PC-3 (cell line): ENCODE data around the gene ANG. TPM values are rescaled to one million over a fixed set of nuclear protein-coding genes. Genes with fewer than 3 reads are reported as not detected.
A peak's percentile ranks its signal among the peaks of the same experiment; 100 is the strongest.

ENCODE experiments used
- ATAC-seq: fragments of 200-7000 bp; cut with Tn5 transposase; 2 replicates; pipeline ENCODE4 v1.9.1; 2020; ENCODE audit warnings: mild to moderate bottlenecking, moderate library complexity
- BruUV-seq: library from RNA; stranded (reverse); fragments of 400-500 nt; replicated peaks from 2 replicates; lab custom pipeline; 2021; lab: Mats Ljungman, UMichigan
- CTCF ChIA-PET: fragments of 300-600 bp; sonication (Branson Sonifier 250); formaldehyde crosslinking; loops from one replicate; lab custom pipeline; 2022; ENCODE audit warnings: antibody characterized with exemption; lab: Charles Lee
- POLR2A ChIA-PET: fragments of 300-600 bp; sonication (Branson Sonifier 250); formaldehyde crosslinking; loops from one replicate; lab custom pipeline; 2022; ENCODE audit warnings: antibody characterized with exemption; ENCODE audit not compliant: unreplicated experiment; lab: Charles Lee
- DNase-seq: peaks from one replicate; pipeline ENCODE4 v3.0.0-alpha.2; 2015
- H2AFZ ChIP-seq: fragments of 300-600 bp; sonication (generic); 2 replicates; pipeline ENCODE4 v1.6.0; 2016; ENCODE audit warnings: antibody characterized with exemption, low read length
- H3F3A ChIP-seq: fragments of 300-600 bp; sonication (generic); one replicate; pipeline ENCODE4 v1.6.0; 2017; ENCODE audit warnings: antibody characterized with exemption, low read length, control low read depth, mild to moderate bottlenecking; ENCODE audit not compliant: unreplicated experiment
- H3K27ac ChIP-seq: fragments of 300-600 bp; sonication (generic); 2 replicates; pipeline ENCODE4 v1.5.1; 2016; ENCODE audit warnings: mild to moderate bottlenecking, low read length
- H3K27me3 ChIP-seq: fragments of 300-600 bp; sonication (generic); 2 replicates; pipeline ENCODE4 v1.6.1; 2016; ENCODE audit warnings: low read length, mixed read lengths
- H3K36me3 ChIP-seq: fragments of 300-600 bp; sonication (generic); 2 replicates; pipeline ENCODE4 v1.6.1; 2016; ENCODE audit warnings: low read depth, mixed run types, low read length, mixed read lengths
- H3K4me1 ChIP-seq: fragments of 300-600 bp; sonication (generic); 2 replicates; pipeline ENCODE4 v1.5.1; 2016; ENCODE audit warnings: low read length; ENCODE audit not compliant: insufficient read depth
- H3K4me2 ChIP-seq: fragments of 300-600 bp; sonication (generic); 2 replicates; pipeline ENCODE4 v1.6.0; 2016; ENCODE audit warnings: low read length
- H3K4me3 ChIP-seq: fragments of 300-600 bp; sonication (generic); 2 replicates; pipeline ENCODE4 v1.5.1; 2016; ENCODE audit warnings: mild to moderate bottlenecking, low read length, mixed read lengths
- H3K79me2 ChIP-seq: fragments of 300-600 bp; sonication (generic); 2 replicates; pipeline ENCODE4 v1.6.1; 2017; ENCODE audit warnings: low read length, mixed read lengths
- H3K9ac ChIP-seq: fragments of 300-600 bp; sonication (generic); 2 replicates; pipeline ENCODE4 v1.6.0; 2016; ENCODE audit warnings: mild to moderate bottlenecking, low read length
- H3K9me2 ChIP-seq: fragments of 300-600 bp; sonication (generic); replicated peaks from 2 replicates; pipeline ENCODE4 v1.6.1; 2016; ENCODE audit warnings: mixed run types, low read length, mixed read lengths
- H3K9me3 ChIP-seq: fragments of 300-600 bp; sonication (generic); 2 replicates; pipeline ENCODE4 v1.6.1; 2016; ENCODE audit warnings: low read length, mixed read lengths
- H4K20me1 ChIP-seq: fragments of 300-600 bp; sonication (generic); 2 replicates; pipeline ENCODE4 v1.6.1; 2016; ENCODE audit warnings: low read length, mixed read lengths
- CTCF ChIP-seq: fragments of 300-600 bp; sonication (generic); conservative IDR thresholded peaks from 2 replicates; pipeline ENCODE4 v1.5.1; 2017; ENCODE audit warnings: antibody characterized with exemption, low read depth, mild to moderate bottlenecking, low read length
- EZH2 ChIP-seq: fragments of 300-600 bp; sonication (generic); IDR thresholded peaks from one replicate; pipeline ENCODE4 v1.6.1; 2017; ENCODE audit warnings: antibody characterized with exemption, mild to moderate bottlenecking, low read length; ENCODE audit not compliant: unreplicated experiment
- EZH2phosphoT487 ChIP-seq: fragments of 300-600 bp; sonication (generic); IDR thresholded peaks from 2 replicates; pipeline ENCODE4 v1.6.1; 2018; ENCODE audit warnings: mild to moderate bottlenecking, antibody characterized with exemption, low read length, borderline replicate concordance
- intact Hi-C: fragments of 100-400 bp; cut with micrococcal nuclease; formaldehyde crosslinking; loops from 2 replicates; pipeline ENCODE4 v1.9.0; 2023
- total RNA-seq: library from RNA; depleted of rRNA; stranded (reverse); fragments of >200 nt; gene quantifications from 2 replicates; pipeline ENCODE4 v1.2.3, GENCODE V29; 2014

Gene ANG
- total RNA-seq, 1 experiment from 2014 or later: 4.8 TPM

GRCh38 chr14:20692116-20692751 lies 3.7 kb downstream of the ANG start:
- ATAC-seq (no peak), DNase-seq (no peak)
- Histone ChIP-seq H3K9ac (no peak overlapping the region), H3K4me2 (no peak overlapping the region), H4K20me1 (no peaks in the 10 kb centered on the region), H3K79me2 (no peaks in the 10 kb centered on the region), H2AFZ (no peak overlapping the region), H3K27ac (no peak overlapping the region), H3K9me2 (no peaks in the 10 kb centered on the region), H3K4me1 (peaks cover 3% of the 10 kb centered on the region), H3K4me3 (no peak overlapping the region), H3F3A (no peaks in the 10 kb centered on the region), H3K27me3 (no peaks in the 10 kb centered on the region), H3K9me3 (no peaks in the 10 kb centered on the region), H3K36me3 (no peaks in the 10 kb centered on the region)
- ChIA-PET POLR2A (no interaction called here), CTCF (no interaction called here)
- TF ChIP-seq CTCF (no peak), EZH2 (no peak), EZH2phosphoT487 (no peak)
- intact Hi-C loops: no loop called here
- no TSS peak for BruUV-seq

GRCh38 chr14:20696764-20697163 lies 8.2 kb downstream of the ANG start:
- no peaks in the 10 kb centered on the region for H3K79me2 ChIP-seq
- no peak for ATAC-seq
- H3K4me2 ChIP-seq: no peak overlapping the region
- no peak overlapping the region for H2AFZ ChIP-seq
- intact Hi-C loops: loop anchor here (1.0 to 5.0 kb wide), 4 partner anchors 159 to 346 kb away; partner anchors contain the start of gene RNASE7
- H4K20me1 ChIP-seq: no peaks in the 10 kb centered on the region
- CTCF ChIA-PET: no interaction called here
- peaks cover 7% of the 10 kb centered on the region for H3K4me1 ChIP-seq
- H3K9me2 ChIP-seq: no peaks in the 10 kb centered on the region
- TF ChIP-seq EZH2phosphoT487 (no peak), EZH2 (no peak), CTCF (no peak)
- DNase-seq: no peak
- BruUV-seq: no TSS peak
- H3K9me3 ChIP-seq: no peaks in the 10 kb centered on the region
- no peaks in the 10 kb centered on the region for H3K36me3 ChIP-seq
- POLR2A ChIA-PET: no interaction called here
- H3K4me3 ChIP-seq: no peak overlapping the region
- no peak overlapping the region for H3K9ac ChIP-seq
- no peak overlapping the region for H3K27ac ChIP-seq
- no peaks in the 10 kb centered on the region for H3K27me3 ChIP-seq
- no peaks in the 10 kb centered on the region for H3F3A ChIP-seq

- CTCF ChIA-PET: no interaction called here
- no peaks in the 10 kb centered on the region for H4K20me1 ChIP-seq
- H3K27ac ChIP-seq: no peak overlapping the region
- TF ChIP-seq EZH2 (no peak), CTCF (peak; percentile 92)
- no peak overlapping the region for H3K9ac ChIP-seq
- H3K36me3 ChIP-seq: no peaks in the 10 kb centered on the region
- peak; percentile 98 for ATAC-seq
- H3F3A ChIP-seq: no peaks in the 10 kb centered on the region
- no TSS peak for BruUV-seq
- no peaks in the 10 kb centered on the region for H3K79me2 ChIP-seq
- no peaks in the 10 kb centered on the region for H3K27me3 ChIP-seq
- peak overlapping the region; percentile 27; the same call in 1 of the 2 replicates for H3K4me2 ChIP-seq
- H3K9me3 ChIP-seq: no peaks in the 10 kb centered on the region
- DNase-seq: peak; percentile 95
- no peak overlapping the region for H3K4me3 ChIP-seq
- H3K9me2 ChIP-seq: no peaks in the 10 kb centered on the region
- peaks cover 7% of the 10 kb centered on the region for H3K4me1 ChIP-seq
- peak overlapping the region; percentile 47 for H2AFZ ChIP-seq
- intact Hi-C loops: loop anchor here (1.0 to 5.0 kb wide), 4 partner anchors 158 to 345 kb away; partner anchors contain the start of gene RNASE7
- POLR2A ChIA-PET: no interaction called here
Measured at GRCh38 chr14:20697273-20698017, 8.9 kb downstream of the ANG start.
